NCI-H187 (cell line): ENCODE measurements around the gene CLIC3.

Source experiments
- DNase-seq, 2 experiments: peaks; one replicate each; lab custom pipeline; 2025; lab: John Stamatoyannopoulos, UW

The CLIC3 gene

DNA sequence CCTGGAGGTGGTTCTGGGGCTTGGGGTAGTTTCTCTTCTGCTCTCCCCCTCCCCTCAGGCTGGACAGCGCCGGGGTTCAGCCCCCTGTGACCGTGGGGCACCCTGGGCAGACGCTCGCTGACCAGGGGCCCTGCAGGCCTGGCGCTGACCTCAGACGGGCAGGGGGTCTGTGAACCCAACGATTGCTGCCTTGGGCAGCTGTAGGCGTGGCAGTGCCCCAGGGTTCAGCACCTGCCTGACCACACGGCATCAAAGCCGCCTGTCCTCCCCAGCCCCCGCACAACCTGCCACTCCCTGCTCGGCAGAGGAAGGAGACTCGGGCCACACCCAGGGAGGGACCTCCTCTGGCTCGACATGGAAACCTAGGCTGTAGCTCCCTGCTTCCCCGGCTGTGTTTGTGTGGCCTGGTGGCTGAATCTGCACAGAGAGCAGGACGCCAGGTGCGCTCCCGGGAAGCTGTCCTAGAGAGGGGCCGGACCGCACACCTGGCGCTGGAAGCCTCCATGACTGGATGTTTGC is 32.1 kb downstream of the CLIC3 start:
- DNase-seq: peak in 1 of 2 experiments; percentile 13

GRCh38 chr9:136963751-136964150 is 32.6 kb downstream of the CLIC3 start:
- no peak for DNase-seq

- no peak for DNase-seq
Measured at GRCh38 chr9:136963341-136963740, 33.0 kb downstream of the CLIC3 start.

- DNase-seq: no peak
Measured at GRCh38 chr9:136962701-136963248, 33.6 kb downstream of the CLIC3 start.

DNA sequence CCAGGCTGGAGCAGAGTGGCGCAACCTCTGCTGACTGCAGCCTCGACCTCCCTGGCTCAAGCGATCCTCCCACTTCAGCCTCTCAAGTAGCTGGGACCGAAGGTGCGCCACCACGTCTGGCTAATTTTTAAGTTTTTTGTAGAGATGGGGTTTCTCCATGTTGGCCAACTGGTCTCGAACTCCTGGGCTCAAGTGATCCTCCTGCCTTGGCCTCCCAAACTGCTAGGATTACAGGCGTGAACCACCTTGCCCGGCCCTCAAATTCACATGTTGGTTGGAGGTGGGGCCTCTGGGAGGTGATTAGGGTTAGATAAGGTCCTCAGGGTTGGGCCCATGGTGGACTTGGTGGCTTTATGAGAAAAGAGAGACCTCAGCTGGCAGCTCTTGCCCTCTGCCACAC is 34.2 kb downstream of the CLIC3 start:
- DNase-seq: no peak

DNA sequence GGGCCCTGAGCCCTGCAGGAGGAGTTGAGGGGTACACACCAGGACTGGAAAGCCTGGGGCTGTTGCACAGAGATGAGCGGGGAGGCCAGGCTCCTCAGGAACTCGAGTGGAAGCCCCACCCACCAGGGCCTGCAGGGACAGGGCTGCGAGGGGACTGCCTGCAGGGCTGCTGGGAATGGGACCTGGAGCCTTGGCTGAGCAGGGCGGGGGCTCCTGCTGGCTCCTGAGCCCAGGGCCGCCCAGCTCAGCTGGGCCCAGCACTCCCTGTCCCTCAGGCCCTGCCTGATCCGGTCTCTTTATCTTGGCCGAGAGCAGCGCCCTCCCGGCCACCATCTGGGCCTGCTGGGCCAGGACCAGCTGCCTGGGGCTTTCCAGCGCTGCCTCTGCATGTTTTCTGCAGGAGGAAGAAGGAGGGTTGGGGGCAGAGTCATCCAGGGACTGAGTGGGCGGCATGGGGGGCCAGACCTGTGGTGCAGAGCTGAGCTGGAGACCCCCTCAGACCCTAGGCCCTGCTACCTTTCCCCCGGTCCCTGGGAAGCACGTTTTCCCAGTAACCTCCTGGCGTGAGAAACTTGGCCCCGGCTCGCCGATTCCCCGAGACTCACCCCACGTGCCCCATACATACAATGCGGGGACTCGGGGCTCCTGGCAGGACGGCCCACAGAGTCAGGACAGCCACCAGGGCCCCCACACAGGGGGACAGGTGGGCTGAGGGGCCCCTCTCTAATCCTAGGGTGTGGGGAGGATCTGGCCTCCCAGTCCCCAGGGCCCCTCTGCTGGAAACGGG is 34.9 kb downstream of the CLIC3 start:
- DNase-seq: no peak

DNA sequence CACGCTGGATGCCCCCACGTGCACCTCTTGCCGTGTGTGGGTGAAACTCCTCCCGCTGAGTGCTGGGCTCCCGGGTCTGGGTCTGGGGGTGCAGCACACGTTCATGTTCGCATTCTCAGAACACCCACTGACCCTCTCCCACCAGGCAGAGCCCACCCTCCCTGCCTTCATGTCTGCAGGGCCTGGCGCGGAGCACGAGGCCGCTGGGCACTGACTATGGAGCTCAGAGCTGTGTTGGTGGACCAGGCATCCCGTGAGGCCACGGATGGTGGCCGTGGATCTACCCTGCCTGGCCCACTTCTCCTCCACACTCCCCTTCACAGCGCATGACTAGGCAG is 35.5 kb downstream of the CLIC3 start:
- no peak for DNase-seq

DNA sequence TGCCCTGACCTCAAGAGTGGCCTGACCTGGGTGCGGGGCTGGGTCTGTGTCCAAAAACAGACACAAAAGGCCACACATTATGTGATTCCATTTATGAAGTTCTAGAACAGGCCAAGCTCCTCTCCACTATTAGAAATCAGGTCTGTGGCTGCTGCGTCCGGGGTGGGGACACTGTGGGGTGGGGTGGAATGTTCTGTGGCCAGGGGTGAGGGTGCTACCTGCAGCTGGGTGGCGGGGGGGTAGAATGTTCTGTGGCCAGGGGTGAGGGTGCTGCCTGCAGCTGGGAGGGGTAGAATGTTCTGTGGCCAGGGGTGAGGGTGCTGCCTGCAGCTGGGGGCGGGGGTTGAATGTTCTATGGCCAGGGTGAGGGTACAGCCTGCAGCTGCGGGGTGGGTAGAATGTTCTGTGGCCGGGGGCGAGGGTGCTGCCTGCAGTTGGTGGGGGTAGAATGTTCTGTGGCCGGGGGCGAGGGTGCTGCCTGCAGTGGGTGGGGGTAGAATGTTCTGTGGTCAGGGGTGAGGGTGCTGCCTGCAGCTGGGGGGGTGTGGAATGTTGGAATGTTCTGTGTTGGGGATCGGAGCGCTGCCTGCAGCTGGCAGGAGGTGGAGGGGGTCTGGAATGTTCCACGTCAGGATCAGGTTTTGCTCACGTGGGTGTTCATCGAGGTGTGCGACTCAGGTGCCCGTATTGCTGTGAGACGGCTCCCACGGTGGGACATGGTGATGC is 36.0 kb downstream of the CLIC3 start:
- DNase-seq: no peak

GRCh38 chr9:136958898-136959850 is 37.2 kb downstream of the CLIC3 start:
- DNase-seq: no peak

GRCh38 chr9:136958473-136958872 is 37.9 kb downstream of the CLIC3 start:
- no peak for DNase-seq

DNA sequence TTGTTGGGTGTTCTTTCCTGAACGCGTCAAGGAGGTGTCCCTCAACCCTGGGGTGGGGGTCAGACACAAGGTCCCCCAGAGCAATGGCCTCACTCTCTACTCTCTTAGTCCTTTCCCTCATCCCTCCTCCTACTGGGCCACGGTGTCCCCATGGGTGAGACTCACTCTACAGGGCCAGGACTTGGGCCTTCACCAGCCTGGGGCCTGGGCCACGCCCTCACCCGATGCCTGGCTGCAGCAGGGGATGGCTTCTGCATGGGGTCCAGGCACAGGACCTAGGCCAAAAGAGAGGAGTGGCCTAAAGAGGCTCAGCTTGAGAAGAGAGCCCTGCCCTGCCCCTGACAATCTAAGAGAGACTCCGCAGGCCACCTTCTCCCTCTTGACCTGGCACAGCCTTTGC is 38.5 kb downstream of the CLIC3 start:
- no peak for DNase-seq

GRCh38 chr9:136957461-136957860 is 38.9 kb downstream of the CLIC3 start:
- no peak for DNase-seq

DNA sequence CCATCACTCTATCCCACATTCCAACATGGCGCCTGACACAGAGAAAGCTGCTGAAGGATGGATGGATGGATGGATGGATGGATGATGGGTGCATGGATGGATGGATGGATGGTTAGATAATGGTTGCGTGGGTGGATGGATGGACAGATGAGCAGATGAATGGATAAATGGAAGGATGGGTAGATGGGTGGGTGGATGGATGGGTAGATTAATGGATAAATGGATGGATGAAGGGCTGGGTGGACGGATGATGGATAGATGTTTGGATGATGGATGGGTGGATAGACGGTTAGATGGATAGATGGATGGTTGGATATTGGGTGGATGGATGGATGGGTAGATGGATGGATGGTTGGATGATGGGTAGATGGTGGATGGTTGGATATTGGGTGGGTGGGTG is 39.8 kb downstream of the CLIC3 start:
- DNase-seq: no peak

DNA sequence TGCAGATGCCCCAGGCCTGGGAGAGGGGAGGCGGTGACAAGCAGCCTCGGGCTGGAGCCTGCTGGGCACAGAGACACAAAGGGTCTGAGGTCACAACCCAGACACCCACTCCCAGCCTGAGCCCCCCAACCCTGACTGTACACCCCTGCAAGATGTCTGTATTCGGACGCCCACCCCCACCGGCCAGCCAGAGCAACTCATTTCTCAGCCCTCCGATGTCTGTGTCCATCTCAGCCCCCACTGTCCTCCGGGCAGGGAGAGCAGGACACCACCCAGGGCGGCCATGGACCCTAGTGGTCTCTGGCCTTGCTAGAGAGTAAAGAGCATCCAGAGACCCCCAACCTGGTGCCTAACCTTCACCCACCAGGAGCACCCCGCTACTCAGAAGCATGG is 40.4 kb downstream of the CLIC3 start:
- DNase-seq: no peak

DNA sequence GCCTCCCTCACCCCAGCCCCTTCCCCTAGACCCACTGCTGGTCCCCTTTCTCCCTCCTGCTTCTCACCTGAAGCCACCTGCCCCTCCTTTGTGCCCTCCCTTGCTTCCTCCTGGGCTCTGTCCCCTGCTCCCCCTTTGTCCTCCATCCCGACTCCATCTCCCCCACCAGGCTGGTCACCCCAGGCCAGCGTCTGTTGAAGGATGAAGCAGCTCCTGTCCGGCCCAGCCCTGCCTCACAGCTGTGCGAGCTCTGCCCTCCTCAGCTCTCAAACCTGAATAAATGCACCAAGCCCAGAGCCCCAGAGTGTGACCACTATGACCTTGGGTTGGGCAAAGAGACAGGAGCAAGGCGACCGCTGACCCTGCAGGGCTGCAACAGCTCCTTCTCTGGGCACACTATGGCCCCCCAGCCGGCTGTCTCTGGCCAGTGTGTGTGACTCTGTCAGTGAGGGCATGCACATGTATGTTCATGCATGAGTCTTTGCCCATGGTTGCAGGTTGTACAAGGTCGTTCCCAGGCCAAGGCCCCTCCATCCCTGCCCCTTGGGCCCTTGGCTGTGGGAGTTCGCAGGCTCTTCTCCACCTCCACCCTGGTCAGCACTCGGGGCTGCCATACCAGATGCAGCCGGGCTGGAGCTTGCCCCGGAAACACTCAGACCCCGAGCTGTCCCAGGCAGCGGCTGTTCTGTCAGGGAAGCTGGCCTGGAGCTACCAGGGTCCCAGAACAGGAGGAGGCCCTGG is 41.0 kb downstream of the CLIC3 start:
- DNase-seq: no peak

DNA sequence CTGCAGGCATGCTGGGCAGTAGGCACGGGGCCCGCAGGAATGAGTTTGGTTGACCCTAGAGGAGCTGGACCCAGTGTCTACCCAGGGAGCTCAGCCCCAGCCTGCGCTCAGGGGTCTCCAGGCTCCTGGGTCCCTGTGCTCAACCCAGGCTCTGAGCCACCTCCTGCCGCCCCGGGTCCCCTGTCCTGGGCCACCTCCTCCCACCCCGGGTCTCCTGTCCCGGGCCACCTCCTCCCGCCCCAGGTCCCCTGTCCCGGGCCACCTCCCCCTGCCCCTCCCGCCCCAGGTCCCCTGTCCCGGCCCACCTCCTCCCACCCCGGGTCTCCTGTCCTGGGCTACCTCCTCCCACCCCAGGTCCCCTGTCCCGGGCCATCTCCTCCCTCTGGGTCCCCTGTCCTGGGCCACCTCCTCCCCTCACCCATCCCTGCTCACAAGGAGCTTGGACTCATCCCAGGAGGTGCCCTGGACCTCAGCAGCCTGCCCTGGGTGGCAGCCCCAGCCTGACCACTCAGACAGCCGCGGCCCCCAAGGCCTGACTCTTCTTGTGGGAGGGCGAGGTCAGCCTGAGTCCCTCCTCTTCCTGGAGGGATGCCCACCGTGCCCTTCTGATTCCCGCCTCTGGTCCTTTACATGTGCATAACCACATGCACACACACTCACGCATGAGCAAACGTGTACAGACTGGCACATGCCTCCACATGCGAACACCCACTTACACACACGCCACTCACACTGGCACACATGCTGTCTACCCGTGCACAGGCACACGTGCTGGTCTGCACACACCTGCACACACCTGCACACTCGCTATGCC is 41.9 kb downstream of the CLIC3 start:
- DNase-seq: no peak

DNA sequence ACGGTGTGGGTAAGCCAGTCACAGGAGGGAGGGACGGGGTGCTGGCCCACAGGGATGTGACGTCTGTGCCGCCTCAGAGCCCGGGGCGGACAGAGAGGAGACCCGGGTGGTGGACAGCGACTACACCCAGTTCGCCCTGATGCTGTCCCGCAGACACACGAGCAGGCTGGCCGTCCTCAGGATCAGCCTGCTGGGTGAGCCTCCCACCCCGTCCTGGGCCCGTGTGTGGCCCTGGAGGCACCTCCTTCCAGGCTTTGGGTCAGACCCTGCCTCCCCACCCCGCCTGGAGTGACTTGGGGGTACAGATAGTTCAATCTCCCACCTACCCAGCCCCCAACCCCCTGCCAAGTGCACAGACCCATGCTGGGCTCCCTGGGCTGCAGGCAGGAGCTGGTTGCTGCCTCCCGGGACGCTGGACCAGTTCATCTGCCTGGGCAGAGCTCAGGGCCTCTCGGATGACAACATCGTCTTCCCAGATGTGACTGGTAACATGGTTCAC is 42.5 kb downstream of the CLIC3 start:
- DNase-seq: no peak

- DNase-seq: no peak
Measured at GRCh38 chr9:136952876-136953770, 43.2 kb downstream of the CLIC3 start.

DNA sequence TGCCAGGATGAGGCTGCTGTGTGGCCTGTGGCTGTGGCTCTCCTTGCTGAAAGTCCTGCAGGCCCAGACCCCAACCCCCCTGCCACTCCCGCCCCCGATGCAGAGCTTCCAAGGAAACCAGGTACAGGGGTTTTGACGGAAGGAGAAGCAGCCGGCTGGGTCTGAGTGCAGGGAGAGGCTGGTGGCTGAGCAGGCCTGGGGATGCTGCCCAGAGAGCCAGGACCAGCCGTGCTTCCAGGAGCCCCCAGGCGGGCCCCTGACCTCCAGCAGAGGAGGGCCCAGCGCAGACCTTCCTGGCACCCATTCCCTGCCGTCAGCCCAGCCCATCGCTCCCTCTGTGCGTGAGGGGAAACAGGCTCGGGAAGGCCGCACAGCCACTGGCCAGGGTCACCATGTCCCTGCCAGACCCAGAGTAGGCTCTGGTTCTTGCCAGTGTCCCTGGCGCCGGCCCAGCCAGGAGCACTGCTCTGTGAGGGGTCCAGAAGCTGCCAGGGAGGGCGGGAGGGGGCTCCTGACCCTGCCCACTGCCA is 44.0 kb downstream of the CLIC3 start:
- DNase-seq: no peak
